Fibroblast of villous mesenchyme (primary cell): ENCODE results near the gene RMRP. TPM values are rescaled to one million over a fixed set of nuclear protein-coding genes. Genes with fewer than 3 reads are reported as not detected.

Source experiments
- DNase-seq: peaks from one replicate; pipeline ENCODE4 v3.0.0-alpha.2; 2010; ENCODE audit warnings: low read depth
- H3K4me3 ChIP-seq: 2 replicates; pipeline ENCODE4 v1.5.1; 2011; ENCODE audit warnings: low read depth, mild to moderate bottlenecking, low read length
- CTCF ChIP-seq: IDR thresholded peaks from 2 replicates; pipeline ENCODE4 v1.5.1; 2012; ENCODE audit warnings: low read depth, mild to moderate bottlenecking, low read length; ENCODE audit not compliant: insufficient read depth
- total RNA-seq: library from RNA; depleted of rRNA; stranded (reverse); fragments of >200 nt; gene quantifications from 2 replicates; pipeline ENCODE4 v1.2.3, GENCODE V29; 2012

The RMRP gene
- 103,191 and 163,599 TPM in 2 replicates for total RNA-seq

- peak; percentile 100 for DNase-seq
- peak; percentile 19 for TF ChIP-seq CTCF
- H3K4me3 ChIP-seq: peak within 1 kb of the TSS; percentile 86
Observed at GRCh38 chr9:35657546-35658136, at the start of gene RMRP. Gene RMRP (minus strand): TSS chr9:35658019.

GRCh38 chr9:35706951-35707350 is 49.1 kb upstream of the RMRP start:
- DNase-seq: no peak
- no peak for TF ChIP-seq CTCF
- no peak overlapping the region for H3K4me3 ChIP-seq

GRCh38 chr9:35705836-35706430 is 48.1 kb upstream of the RMRP start:
- no peak for DNase-seq
- no peak overlapping the region for H3K4me3 ChIP-seq
- no peak for TF ChIP-seq CTCF

- no peak for DNase-seq
- no peak for TF ChIP-seq CTCF
- H3K4me3 ChIP-seq: no peak overlapping the region
Observed at GRCh38 chr9:35705372-35705771, 47.6 kb upstream of the RMRP start.

GRCh38 chr9:35703906-35704672 is 46.3 kb upstream of the RMRP start:
- no peak for DNase-seq
- no peak overlapping the region for H3K4me3 ChIP-seq
- TF ChIP-seq CTCF: no peak

GRCh38 chr9:35702696-35703095 is 44.9 kb upstream of the RMRP start:
- TF ChIP-seq CTCF: no peak
- DNase-seq: no peak
- H3K4me3 ChIP-seq: no peak overlapping the region

- TF ChIP-seq CTCF: no peak
- H3K4me3 ChIP-seq: no peak overlapping the region
- DNase-seq: no peak
Observed at GRCh38 chr9:35700942-35701341, 43.1 kb upstream of the RMRP start.
